Measurements from ENCODE around the gene E2F4. TPM values are rescaled to one million over a fixed set of nuclear protein-coding genes. Genes with fewer than 3 reads are reported as not detected.

Gene E2F4
- total RNA-seq, 1 experiment from 2014 or later: 86.2 TPM

DNA sequence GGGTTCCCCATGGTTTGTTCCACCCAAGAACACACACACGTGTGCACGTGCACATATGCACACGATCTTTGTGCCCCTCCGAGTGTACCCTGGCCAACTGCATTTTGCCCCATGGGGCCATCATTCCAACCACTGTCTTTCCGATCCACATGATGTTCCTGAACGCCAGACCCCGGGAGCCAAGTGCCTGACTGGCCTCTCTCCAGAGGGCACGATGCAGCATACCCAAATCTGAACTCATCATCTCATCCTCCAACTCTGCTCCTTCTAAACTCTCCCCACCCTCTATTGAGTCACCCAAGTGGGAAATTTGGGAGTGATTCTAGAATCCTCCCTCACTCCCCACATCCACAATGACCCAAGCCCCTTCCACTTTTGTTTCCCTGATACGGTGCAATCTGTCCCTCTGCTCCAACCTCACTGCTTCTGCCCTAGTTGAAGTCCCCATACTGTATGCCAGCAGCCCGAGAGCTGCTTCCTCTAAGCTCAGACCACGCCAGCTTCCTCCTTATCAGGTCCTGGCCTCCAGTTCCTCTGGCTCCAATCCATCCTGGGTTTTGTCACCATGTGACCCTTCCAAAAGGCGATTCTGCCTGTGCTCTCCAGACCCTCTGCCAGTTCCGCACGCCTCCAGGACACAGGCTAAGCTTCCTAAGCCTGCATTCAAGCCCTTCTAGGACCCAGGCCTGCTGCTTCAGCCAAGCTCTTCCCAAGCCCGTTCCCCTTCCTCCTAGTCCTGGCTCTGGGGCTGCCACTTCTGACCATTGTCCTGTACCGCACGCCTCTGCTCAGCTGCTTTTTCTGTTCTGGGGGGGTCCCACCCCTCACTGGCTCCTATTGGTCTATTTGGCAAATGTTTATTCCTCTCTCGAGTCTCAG lies 24.9 kb downstream of the E2F4 start:
- Histone ChIP-seq H3K27ac (ENCODE audit: low read length) (no peak overlapping the region), H4K20me1 (ENCODE audit: low read length) (no peaks in the 10 kb centered on the region), H3K27me3 (ENCODE audit: low read length) (no peaks in the 10 kb centered on the region), H3K9ac (ENCODE audit: low read length) (no peak overlapping the region), H3K9me3 (ENCODE audit: low read length) (no peaks in the 10 kb centered on the region), H2AFZ (ENCODE audit: low read length) (no peak overlapping the region), H3K4me1 (ENCODE audit: insufficient read depth, low read length) (peaks cover 10% of the 10 kb centered on the region), H3K4me3 (ENCODE audit: low read length) (no peak overlapping the region), H3K9me2 (replicated peaks; ENCODE audit: low read length) (no peaks in the 10 kb centered on the region), H3F3A (ENCODE audit: low read length, unreplicated experiment) (peaks cover 3% of the 10 kb centered on the region), H3K4me2 (ENCODE audit: low read length) (no peak overlapping the region), H3K79me2 (ENCODE audit: low read length) (no peaks in the 10 kb centered on the region), H3K36me3 (ENCODE audit: low read depth, low read length) (no peaks in the 10 kb centered on the region)
- DNase-seq (no peak), ATAC-seq (no peak)
- no TSS peak for BruUV-seq (replicated peaks)
- intact Hi-C loops (cut with micrococcal nuclease): no loop called here
- ChIA-PET CTCF (no interaction called here), POLR2A (ENCODE audit: unreplicated experiment) (no interaction called here)
- TF ChIP-seq EZH2 (IDR thresholded peaks at IDR 0.05; ENCODE audit: low read length, unreplicated experiment) (no peak), EZH2phosphoT487 (IDR thresholded peaks at IDR 0.05; ENCODE audit: borderline replicate concordance, low read length) (no peak)
- TF ChIP-seq, protein P1, sequence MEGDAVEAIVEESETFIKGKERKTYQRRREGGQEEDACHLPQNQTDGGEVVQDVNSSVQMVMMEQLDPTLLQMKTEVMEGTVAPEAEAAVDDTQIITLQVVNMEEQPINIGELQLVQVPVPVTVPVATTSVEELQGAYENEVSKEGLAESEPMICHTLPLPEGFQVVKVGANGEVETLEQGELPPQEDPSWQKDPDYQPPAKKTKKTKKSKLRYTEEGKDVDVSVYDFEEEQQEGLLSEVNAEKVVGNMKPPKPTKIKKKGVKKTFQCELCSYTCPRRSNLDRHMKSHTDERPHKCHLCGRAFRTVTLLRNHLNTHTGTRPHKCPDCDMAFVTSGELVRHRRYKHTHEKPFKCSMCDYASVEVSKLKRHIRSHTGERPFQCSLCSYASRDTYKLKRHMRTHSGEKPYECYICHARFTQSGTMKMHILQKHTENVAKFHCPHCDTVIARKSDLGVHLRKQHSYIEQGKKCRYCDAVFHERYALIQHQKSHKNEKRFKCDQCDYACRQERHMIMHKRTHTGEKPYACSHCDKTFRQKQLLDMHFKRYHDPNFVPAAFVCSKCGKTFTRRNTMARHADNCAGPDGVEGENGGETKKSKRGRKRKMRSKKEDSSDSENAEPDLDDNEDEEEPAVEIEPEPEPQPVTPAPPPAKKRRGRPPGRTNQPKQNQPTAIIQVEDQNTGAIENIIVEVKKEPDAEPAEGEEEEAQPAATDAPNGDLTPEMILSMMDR (conservative IDR thresholded peaks at IDR 0.05; ENCODE audit: low read depth, low read length): no peak

DNA sequence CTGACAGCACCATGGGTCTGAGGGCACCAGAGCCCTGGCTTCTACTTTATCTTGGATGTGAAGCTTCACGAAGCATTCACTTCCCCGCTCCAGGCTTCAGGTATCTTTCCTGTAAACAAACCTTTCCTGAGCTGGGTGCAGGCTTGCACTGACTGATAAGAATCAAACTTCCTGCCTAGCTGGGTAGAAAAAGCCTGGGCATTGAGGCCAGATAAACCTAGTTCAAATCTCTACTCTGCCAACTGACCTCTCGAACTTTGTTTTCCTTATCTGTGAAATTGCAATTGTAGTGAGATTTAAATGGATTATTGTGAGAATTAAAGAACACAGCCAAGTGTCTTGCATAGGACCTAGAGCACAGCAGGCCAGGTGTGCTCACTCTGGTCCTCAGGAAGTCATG lies 32.0 kb downstream of the E2F4 start:
- no peaks in the 10 kb centered on the region for H3F3A ChIP-seq (ENCODE audit: low read length, unreplicated experiment)
- no peaks in the 10 kb centered on the region for H4K20me1 ChIP-seq (ENCODE audit: low read length)
- H3K79me2 ChIP-seq (ENCODE audit: low read length): peaks cover 19% of the 10 kb centered on the region
- H2AFZ ChIP-seq (ENCODE audit: low read length): no peak overlapping the region
- BruUV-seq (replicated peaks): no TSS peak
- no peaks in the 10 kb centered on the region for H3K27me3 ChIP-seq (ENCODE audit: low read length)
- ChIA-PET CTCF (no interaction called here), POLR2A (ENCODE audit: unreplicated experiment) (no interaction called here)
- H3K27ac ChIP-seq (ENCODE audit: low read length): no peak overlapping the region
- no peaks in the 10 kb centered on the region for H3K9me2 ChIP-seq (replicated peaks; ENCODE audit: low read length)
- no peak overlapping the region for H3K4me2 ChIP-seq (ENCODE audit: low read length)
- H3K9me3 ChIP-seq (ENCODE audit: low read length): no peaks in the 10 kb centered on the region
- DNase-seq (no peak), ATAC-seq (no peak)
- TF ChIP-seq, protein P1 (conservative IDR thresholded peaks at IDR 0.05; ENCODE audit: low read depth, low read length): no peak
- TF ChIP-seq EZH2phosphoT487 (IDR thresholded peaks at IDR 0.05; ENCODE audit: borderline replicate concordance, low read length) (no peak), EZH2 (IDR thresholded peaks at IDR 0.05; ENCODE audit: low read length, unreplicated experiment) (no peak)
- peaks cover 12% of the 10 kb centered on the region; the same call in 1 of the 2 replicates for H3K4me1 ChIP-seq (ENCODE audit: insufficient read depth, low read length)
- peaks cover 8% of the 10 kb centered on the region; the same call in 1 of the 2 replicates for H3K36me3 ChIP-seq (ENCODE audit: low read depth, low read length)
- no peak overlapping the region for H3K4me3 ChIP-seq (ENCODE audit: low read length)
- H3K9ac ChIP-seq (ENCODE audit: low read length): no peak overlapping the region
- intact Hi-C loops (cut with micrococcal nuclease): no loop called here
